Liver (tissue), 9 donors: ENCODE measurements around the gene CKS2. TPM values are rescaled to one million over a fixed set of nuclear protein-coding genes. Genes with fewer than 3 reads are reported as not detected.

ENCODE experiments used
- DNase-seq: peaks from one replicate; pipeline ENCODE4 v3.0.0-alpha.2; 2017; ENCODE audit warnings: low spot score
- H3K27ac ChIP-seq, 2 donors: one replicate each; pipeline ENCODE4 v1.7.0; 2013; ENCODE audit warnings: inconsistent platforms in 2 of 2, low read length in 2 of 2, control low read depth in 1 of 2, low read depth in 1 of 2, mild to moderate bottlenecking in 1 of 2
- H3K27me3 ChIP-seq, 4 donors: one replicate each; pipeline versions ENCODE4 v1.6.1 to v1.7.0; 2013; ENCODE audit warnings: low read length in 3 of 4, inconsistent platforms in 1 of 4, mild to moderate bottlenecking in 1 of 4, moderate library complexity in 1 of 4; ENCODE audit not compliant: control insufficient read depth in 4 of 4, insufficient read depth in 4 of 4
- H3K36me3 ChIP-seq, 4 donors: one replicate each; pipeline versions ENCODE4 v1.6.1 to v1.7.0; 2013; ENCODE audit warnings: low read length in 3 of 4, mild to moderate bottlenecking in 3 of 4, low read depth in 1 of 4, moderate library complexity in 1 of 4; ENCODE audit not compliant: control insufficient read depth in 4 of 4, insufficient read depth in 3 of 4
- H3K4me1 ChIP-seq, 4 donors: one replicate each; pipeline versions ENCODE4 v1.6.1 to v1.7.0; 2013; ENCODE audit warnings: low read length in 3 of 4, mild to moderate bottlenecking in 3 of 4, moderate library complexity in 1 of 4; ENCODE audit not compliant: control insufficient read depth in 4 of 4, insufficient read depth in 4 of 4
- H3K4me3 ChIP-seq, 3 donors: one replicate each; pipeline versions ENCODE4 v1.6.1 to v1.7.0; 2013; ENCODE audit warnings: low read length in 3 of 3, control low read depth in 1 of 3, low read depth in 1 of 3, mild to moderate bottlenecking in 1 of 3
- H3K9ac ChIP-seq, 2 donors: one replicate each; pipeline ENCODE4 v1.7.0; 2013; ENCODE audit warnings: low read length in 2 of 2, mild to moderate bottlenecking in 2 of 2, moderate library complexity in 2 of 2, control low read depth in 1 of 2, low read depth in 1 of 2
- H3K9me3 ChIP-seq, 4 donors: one replicate each; pipeline versions ENCODE4 v1.6.1 to v1.7.0; 2013; ENCODE audit warnings: low read length in 3 of 4; ENCODE audit not compliant: control insufficient read depth in 4 of 4
- EGR1 ChIP-seq, 2 donors: IDR thresholded peaks; 2 replicates each; pipeline ENCODE4 v1.6.1; 2016 to 2018; ENCODE audit warnings: antibody characterized with exemption in 2 of 2, low read depth in 2 of 2
- FOXA1 ChIP-seq: IDR thresholded peaks from 2 replicates; pipeline ENCODE4 v1.6.1; 2016; ENCODE audit warnings: antibody characterized with exemption
- FOXA2 ChIP-seq: IDR thresholded peaks from 2 replicates; pipeline ENCODE4 v1.6.1; 2016; ENCODE audit warnings: antibody characterized with exemption
- GABPA ChIP-seq, 2 donors: IDR thresholded peaks in 1 of 2; conservative IDR thresholded peaks in 1 of 2; 2 replicates each; pipeline ENCODE4 v1.6.1; 2016; ENCODE audit warnings: antibody characterized with exemption in 2 of 2, mild to moderate bottlenecking in 1 of 2, moderate library complexity in 1 of 2
- HNF4A ChIP-seq, 2 donors: conservative IDR thresholded peaks; 2 replicates each; pipeline ENCODE4 v1.6.1; 2016; ENCODE audit warnings: antibody characterized with exemption in 2 of 2, mild to moderate bottlenecking in 2 of 2
- HNF4G ChIP-seq: IDR thresholded peaks from 2 replicates; pipeline ENCODE4 v1.6.1; 2016; ENCODE audit warnings: antibody characterized with exemption
- JUND ChIP-seq, 2 donors: IDR thresholded peaks; 2 replicates each; pipeline ENCODE4 v1.6.1; 2016; ENCODE audit warnings: antibody characterized with exemption in 2 of 2
- NR2F2 ChIP-seq: IDR thresholded peaks from 2 replicates; pipeline ENCODE4 v1.6.1; 2016; ENCODE audit warnings: antibody characterized with exemption
- RAD21 ChIP-seq, 2 donors: IDR thresholded peaks; 2 replicates each; pipeline ENCODE4 v1.6.1; 2016; ENCODE audit warnings: antibody characterized with exemption in 2 of 2, mild to moderate bottlenecking in 2 of 2
- RXRA ChIP-seq, 2 donors: IDR thresholded peaks; 2 replicates each; pipeline ENCODE4 v1.6.1; 2017 to 2018; ENCODE audit warnings: antibody characterized with exemption in 2 of 2, mild to moderate bottlenecking in 1 of 2
- SP1 ChIP-seq: IDR thresholded peaks from 2 replicates; pipeline ENCODE4 v1.6.1; 2018; ENCODE audit warnings: antibody characterized with exemption, mild to moderate bottlenecking
- TAF1 ChIP-seq: conservative IDR thresholded peaks from 2 replicates; pipeline ENCODE4 v1.6.1; 2016; ENCODE audit warnings: antibody characterized with exemption, mild to moderate bottlenecking
- YY1 ChIP-seq: IDR thresholded peaks from 2 replicates; pipeline ENCODE4 v1.6.1; 2016; ENCODE audit warnings: antibody characterized with exemption, mild to moderate bottlenecking
- WGBS: extraction: QIAGEN DNeasy Blood & Tissue Kit; methylation state at CpG from one replicate; pipeline ENCODE4 v1.1.7; 2013; 5-methylcytosine and 5-hydroxymethylcytosine counted together
- polyA plus RNA-seq, 2 donors: library from polyadenylated mRNA; stranded (reverse) in 1 of 2; unstranded in 1 of 2; fragments of 200-250 nt in 1 of 2; fragments of >200 nt in 1 of 2; fragmentation: Nextera tagmentation in 1 of 2; extraction: Ambion mirVana in 1 of 2; gene quantifications; one replicate each; pipeline versions ENCODE4 v1.2.1 to v1.2.3, GENCODE V29; 2013 to 2015
- total RNA-seq, 2 donors: library from RNA; depleted of rRNA; stranded (reverse); fragments of >200 nt; gene quantifications; one replicate each; pipeline ENCODE4 v1.2.3, GENCODE V29; 2014
- TF ChIP-seq, protein P1 (sequence below): IDR thresholded peaks from 2 replicates; pipeline ENCODE4 v1.6.1; 2016; ENCODE audit warnings: antibody characterized with exemption
- TF ChIP-seq, protein P2 (sequence below): IDR thresholded peaks from 2 replicates; pipeline ENCODE4 v1.6.1; 2016; ENCODE audit warnings: antibody characterized with exemption, mild to moderate bottlenecking
- TF ChIP-seq, protein P3 (sequence below): fragments of 150-350 bp; IDR thresholded peaks from 2 replicates; pipeline ENCODE4 v1.5.1; 2017; ENCODE audit warnings: improper control_type of control experiment, low read depth, low read length; ENCODE audit not compliant: missing input control
- TF ChIP-seq, protein P4 (sequence below): IDR thresholded peaks from 2 replicates; pipeline ENCODE4 v1.6.1; 2016; ENCODE audit warnings: antibody characterized with exemption
- TF ChIP-seq, protein P5 (sequence below): IDR thresholded peaks from 2 replicates; pipeline ENCODE4 v1.6.1; 2016; ENCODE audit warnings: antibody characterized with exemption
- donor health status: healthy.
- donor health status: healthy.
- donor health status: healthy.
- donor health status: healthy.
- donor health status: healthy.

CKS2 gene
- total and polyA plus RNA-seq, 4 donors = 3.1 to 79.7 (median 17.7) TPM

DNA sequence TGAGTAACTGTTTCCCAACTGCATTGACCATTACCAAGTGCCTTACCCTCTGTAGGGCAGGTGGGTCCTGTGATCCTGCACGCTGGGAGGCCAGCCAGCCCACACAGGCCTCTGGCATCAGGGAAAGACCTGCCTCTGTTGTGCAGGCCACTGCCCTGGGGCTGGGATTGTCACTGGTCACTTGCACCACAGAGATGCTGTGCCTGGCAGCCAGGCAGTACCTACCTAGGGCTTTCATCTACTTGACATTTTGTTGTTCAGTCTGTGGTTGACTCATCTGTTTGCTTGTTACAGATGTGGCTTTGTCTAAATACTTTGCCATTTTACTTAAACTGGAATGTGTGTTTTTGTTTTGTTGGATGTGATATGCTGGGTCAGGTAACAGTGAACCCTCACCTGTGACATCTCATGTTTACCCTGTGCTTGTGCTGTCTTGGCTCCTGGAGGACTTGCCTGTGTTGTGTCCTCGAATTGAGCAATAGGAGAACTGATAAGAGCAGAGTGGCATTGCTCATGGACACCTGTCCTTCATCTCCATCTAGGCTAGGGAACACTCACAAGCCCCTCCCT is 40.1 kb downstream of the CKS2 start:
- Histone ChIP-seq H3K27me3 (no peaks in the 10 kb centered on the region), H3K9ac (no peak overlapping the region)

More for the DNA sequence above, 40.1 kb downstream of the CKS2 start:
- H3K27ac ChIP-seq = peak overlapping the region; percentile 34 to 74
- H3K9me3 ChIP-seq = no peaks in the 10 kb centered on the region
- no peak overlapping the region for H3K4me3 ChIP-seq
- peak in 1 of 2 donors; percentile 91 for TF ChIP-seq RXRA (IDR thresholded peaks at IDR 0.05)
- peak; percentile 65 for TF ChIP-seq YY1
- peak in 1 of 2 donors; percentile 52 for TF ChIP-seq GABPA (IDR thresholded peaks at IDR 0.05 in 1 of 2, conservative IDR thresholded peaks at IDR 0.05 in 1 of 2)
- peak in 1 of 2 donors; percentile 23 for TF ChIP-seq EGR1 (IDR thresholded peaks at IDR 0.05; ENCODE audit: low read depth in 2 of 2)
- peak; percentile 84 for TF ChIP-seq SP1
- TF ChIP-seq, protein P1, sequence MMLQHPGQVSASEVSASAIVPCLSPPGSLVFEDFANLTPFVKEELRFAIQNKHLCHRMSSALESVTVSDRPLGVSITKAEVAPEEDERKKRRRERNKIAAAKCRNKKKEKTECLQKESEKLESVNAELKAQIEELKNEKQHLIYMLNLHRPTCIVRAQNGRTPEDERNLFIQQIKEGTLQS = peak; percentile 31
- TF ChIP-seq FOXA1 = peak; percentile 95
- TF ChIP-seq, protein P2, sequence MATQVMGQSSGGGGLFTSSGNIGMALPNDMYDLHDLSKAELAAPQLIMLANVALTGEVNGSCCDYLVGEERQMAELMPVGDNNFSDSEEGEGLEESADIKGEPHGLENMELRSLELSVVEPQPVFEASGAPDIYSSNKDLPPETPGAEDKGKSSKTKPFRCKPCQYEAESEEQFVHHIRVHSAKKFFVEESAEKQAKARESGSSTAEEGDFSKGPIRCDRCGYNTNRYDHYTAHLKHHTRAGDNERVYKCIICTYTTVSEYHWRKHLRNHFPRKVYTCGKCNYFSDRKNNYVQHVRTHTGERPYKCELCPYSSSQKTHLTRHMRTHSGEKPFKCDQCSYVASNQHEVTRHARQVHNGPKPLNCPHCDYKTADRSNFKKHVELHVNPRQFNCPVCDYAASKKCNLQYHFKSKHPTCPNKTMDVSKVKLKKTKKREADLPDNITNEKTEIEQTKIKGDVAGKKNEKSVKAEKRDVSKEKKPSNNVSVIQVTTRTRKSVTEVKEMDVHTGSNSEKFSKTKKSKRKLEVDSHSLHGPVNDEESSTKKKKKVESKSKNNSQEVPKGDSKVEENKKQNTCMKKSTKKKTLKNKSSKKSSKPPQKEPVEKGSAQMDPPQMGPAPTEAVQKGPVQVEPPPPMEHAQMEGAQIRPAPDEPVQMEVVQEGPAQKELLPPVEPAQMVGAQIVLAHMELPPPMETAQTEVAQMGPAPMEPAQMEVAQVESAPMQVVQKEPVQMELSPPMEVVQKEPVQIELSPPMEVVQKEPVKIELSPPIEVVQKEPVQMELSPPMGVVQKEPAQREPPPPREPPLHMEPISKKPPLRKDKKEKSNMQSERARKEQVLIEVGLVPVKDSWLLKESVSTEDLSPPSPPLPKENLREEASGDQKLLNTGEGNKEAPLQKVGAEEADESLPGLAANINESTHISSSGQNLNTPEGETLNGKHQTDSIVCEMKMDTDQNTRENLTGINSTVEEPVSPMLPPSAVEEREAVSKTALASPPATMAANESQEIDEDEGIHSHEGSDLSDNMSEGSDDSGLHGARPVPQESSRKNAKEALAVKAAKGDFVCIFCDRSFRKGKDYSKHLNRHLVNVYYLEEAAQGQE = peak; percentile 75
- TF ChIP-seq, protein P3, sequence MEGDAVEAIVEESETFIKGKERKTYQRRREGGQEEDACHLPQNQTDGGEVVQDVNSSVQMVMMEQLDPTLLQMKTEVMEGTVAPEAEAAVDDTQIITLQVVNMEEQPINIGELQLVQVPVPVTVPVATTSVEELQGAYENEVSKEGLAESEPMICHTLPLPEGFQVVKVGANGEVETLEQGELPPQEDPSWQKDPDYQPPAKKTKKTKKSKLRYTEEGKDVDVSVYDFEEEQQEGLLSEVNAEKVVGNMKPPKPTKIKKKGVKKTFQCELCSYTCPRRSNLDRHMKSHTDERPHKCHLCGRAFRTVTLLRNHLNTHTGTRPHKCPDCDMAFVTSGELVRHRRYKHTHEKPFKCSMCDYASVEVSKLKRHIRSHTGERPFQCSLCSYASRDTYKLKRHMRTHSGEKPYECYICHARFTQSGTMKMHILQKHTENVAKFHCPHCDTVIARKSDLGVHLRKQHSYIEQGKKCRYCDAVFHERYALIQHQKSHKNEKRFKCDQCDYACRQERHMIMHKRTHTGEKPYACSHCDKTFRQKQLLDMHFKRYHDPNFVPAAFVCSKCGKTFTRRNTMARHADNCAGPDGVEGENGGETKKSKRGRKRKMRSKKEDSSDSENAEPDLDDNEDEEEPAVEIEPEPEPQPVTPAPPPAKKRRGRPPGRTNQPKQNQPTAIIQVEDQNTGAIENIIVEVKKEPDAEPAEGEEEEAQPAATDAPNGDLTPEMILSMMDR = no peak
- peak; percentile 76 to 89 for TF ChIP-seq HNF4A (conservative IDR thresholded peaks at IDR 0.05)
- peak; percentile 11 for TF ChIP-seq HNF4G
- TF ChIP-seq FOXA2 = peak; percentile 98
- peak; percentile 47 to 75 for TF ChIP-seq JUND (IDR thresholded peaks at IDR 0.05)
- TF ChIP-seq, protein P4, sequence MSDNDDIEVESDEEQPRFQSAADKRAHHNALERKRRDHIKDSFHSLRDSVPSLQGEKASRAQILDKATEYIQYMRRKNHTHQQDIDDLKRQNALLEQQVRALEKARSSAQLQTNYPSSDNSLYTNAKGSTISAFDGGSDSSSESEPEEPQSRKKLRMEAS = peak; percentile 89
- TF ChIP-seq, protein P5, sequence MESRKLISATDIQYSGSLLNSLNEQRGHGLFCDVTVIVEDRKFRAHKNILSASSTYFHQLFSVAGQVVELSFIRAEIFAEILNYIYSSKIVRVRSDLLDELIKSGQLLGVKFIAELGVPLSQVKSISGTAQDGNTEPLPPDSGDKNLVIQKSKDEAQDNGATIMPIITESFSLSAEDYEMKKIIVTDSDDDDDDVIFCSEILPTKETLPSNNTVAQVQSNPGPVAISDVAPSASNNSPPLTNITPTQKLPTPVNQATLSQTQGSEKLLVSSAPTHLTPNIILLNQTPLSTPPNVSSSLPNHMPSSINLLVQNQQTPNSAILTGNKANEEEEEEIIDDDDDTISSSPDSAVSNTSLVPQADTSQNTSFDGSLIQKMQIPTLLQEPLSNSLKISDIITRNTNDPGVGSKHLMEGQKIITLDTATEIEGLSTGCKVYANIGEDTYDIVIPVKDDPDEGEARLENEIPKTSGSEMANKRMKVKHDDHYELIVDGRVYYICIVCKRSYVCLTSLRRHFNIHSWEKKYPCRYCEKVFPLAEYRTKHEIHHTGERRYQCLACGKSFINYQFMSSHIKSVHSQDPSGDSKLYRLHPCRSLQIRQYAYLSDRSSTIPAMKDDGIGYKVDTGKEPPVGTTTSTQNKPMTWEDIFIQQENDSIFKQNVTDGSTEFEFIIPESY = no peak
- peak; percentile 41 to 43 for TF ChIP-seq RAD21 (IDR thresholded peaks at IDR 0.05)
- TF ChIP-seq TAF1 = no peak
- no peak for TF ChIP-seq NR2F2
- no peak for DNase-seq
- peaks cover 13 to 29% (median 23%) of the 10 kb centered on the region in 4 donors for H3K4me1 ChIP-seq
- 33% methylated on average over 2 of the region's 2 CpGs for WGBS
- peaks cover 2 to 47% (median 34%) of the 10 kb centered on the region in 4 donors for H3K36me3 ChIP-seq
